NCI-H526 (cell line): Measurements from ENCODE around the gene TLK2.

Source experiments
- DNase-seq, 2 experiments: peaks; one replicate each; lab custom pipeline; 2025; lab: John Stamatoyannopoulos, UW

The TLK2 gene

DNA sequence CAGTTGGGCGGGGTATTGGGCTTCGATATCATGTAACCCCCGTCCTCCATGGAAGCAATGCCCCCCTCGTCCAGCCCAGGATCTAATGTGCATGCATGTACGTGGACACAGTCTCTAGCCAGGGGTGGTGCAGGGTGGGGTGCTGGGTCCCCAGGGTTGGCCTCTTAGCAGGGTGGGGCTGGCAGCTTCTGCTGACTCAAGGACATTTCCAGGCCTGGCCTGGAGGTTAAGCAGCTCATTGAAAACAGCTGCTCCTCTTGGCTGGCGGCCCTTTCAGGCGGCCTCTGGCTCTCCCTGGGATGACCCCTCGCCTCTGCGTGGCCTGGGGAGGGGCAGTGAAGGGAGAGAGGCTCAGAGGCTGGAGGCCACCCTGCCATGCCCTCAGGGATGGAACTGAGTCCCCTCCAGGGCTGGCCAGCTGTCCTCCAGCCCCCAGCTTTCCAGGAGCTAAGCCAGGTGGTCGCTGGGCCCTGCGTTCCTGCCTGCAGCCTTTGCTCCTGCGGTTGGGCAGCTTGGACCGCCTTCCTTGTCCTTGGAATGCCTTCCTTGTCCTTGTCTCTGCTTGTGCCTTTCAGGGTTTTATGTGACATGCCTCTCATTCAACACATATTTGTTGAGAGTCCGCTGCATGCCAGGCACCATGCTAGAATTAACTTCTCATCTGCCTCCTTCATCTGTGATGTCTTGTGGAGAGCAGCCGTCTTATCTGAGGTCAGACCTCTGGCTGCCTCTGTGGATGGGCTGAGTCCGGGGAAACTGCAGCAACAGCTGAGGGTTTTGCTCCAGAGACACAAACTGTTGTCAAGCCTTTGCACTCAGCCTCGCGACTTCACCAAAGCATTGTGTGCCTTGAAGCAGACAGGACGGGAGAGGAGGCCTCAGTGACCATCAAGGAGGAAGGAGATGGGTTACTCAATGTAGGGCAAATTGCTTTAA lies 175.5 kb downstream of the TLK2 start:
- no peak for DNase-seq

DNA sequence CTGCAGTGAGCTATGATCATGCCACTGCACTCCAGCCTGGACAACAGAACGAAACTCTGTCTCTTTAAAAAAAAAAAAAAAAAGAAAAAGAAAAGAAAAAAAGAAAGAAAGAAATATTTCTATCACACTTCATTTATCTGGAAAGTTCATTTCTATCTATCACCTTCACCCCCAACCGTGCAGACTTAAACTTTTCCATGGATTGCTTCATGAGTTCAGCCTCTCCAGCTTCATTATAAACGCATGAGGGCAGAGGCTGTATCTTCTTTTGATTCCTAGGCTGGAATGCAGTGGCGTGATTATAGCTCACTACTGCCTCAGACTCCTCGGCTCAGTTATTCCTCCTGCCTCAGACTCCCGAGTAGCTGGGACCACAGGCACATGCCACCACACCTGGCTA lies 177.0 kb downstream of the TLK2 start:
- DNase-seq = no peak

- no peak for DNase-seq
These were observed 177.8 kb downstream of the TLK2 start for GRCh38 chr17:62656446-62656845.

GRCh38 chr17:62657145-62657665 lies 178.6 kb downstream of the TLK2 start:
- no peak for DNase-seq

DNA sequence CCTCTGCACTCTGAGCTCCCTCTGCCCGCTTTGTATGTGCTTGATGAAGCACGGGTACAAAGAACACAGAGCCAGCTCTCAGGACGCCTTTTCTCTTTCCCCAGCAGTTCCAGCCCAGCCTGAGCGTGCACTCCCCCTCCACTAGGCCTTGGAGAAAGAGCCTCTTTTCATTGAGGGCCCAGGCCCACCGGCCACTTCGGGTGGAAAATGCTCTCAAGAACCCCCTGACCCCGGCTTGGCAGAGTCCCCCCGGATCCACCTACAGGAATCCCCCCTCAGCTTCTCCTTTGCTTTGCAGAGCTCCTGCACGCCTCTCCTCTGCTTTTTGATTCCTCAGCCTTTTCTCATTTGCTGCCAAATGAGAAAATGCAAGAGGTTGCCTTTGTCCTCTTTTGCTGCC lies 179.1 kb downstream of the TLK2 start:
- no peak for DNase-seq

DNA sequence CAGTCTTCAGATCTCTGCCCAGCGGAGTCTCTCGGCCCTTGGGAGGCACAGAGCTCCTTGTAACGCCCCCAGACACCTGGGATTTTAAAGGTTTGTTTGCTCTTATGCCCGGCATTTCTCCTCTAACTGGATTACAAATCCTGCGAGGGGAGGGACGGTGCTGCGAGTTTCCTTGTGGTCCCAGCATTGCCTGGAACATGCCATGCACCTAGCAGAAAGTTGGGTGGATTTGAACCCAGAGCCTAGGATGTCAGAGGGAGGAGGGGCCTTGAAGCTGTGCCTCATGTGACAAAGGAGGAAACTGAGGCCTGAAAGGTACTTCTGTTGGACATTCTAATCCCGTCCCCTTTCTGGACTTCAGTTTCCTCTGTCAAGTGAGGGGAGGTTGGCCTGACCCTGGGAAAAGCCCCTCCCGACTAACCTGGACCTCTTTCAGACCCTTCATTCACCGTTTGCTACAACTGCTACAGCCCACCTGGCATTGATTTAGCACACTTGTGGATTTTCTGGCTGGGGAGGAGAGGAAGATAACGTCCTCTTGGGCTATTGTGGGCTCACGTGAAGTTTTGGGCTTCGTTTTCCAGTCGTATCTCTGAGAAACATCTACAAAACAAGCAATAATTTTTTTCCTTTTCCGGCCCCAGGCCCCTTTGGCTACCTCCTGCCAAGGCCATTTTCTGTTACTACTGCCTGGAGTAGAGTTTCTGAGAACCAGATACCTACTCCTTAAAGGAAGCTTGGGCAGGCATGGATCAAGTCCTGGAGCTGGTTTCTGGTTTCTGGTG lies 179.7 kb downstream of the TLK2 start:
- no peak for DNase-seq

DNA sequence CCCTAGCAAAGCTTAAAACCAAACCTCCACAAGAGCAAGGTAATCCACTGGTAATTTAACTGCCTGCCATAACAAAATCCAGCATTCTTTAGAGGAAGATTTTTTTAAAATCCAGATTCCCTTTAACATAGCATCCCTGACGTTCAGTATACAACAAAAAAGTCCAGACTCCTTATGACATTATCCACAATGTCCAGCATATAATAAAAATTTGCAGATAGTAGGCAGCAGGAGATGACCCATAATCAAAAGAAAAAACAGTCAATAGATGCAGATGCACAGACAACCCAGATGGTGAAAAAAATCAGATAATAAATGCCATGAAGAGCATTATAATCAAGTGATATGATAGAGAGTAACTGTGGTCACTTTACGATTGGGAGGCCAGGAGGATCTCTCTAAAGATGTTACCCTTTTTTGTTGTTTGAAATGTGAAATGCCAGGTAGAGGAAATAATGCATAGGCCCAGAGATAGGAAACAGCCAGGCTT lies 182.0 kb downstream of the TLK2 start:
- no peak for DNase-seq

DNA sequence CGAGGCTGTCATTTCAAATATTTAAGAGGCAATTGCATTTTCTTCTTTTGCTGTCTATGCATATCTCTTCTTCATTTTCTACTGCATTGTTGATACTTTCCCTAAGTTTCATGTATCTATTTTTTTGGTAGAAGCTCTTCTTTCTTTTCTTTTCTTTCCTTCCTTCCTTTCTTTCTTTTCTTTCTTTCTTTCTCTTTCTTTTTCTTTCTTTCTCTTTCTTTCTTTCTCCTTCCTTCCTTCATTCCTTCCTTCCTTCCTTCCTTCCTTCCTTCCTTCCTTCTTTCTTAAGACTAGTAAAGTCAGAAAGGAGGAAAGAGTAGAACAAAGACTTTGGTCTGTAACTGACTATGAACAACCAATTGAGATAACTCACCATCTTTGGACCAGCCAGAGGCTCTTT lies 182.7 kb downstream of the TLK2 start:
- DNase-seq = no peak

GRCh38 chr17:62662855-62663254 lies 184.2 kb downstream of the TLK2 start:
- DNase-seq = no peak
